NCI-H1048 (cell line): ENCODE results near the gene NOC2L.
"Not testable (repeated sequence)": the region's sequence is repeated elsewhere in the genome, so short reads cannot be mapped to it uniquely, and the experiment has no call there.

Source experiments
- DNase-seq: peaks from one replicate; lab custom pipeline; 2025; lab: John Stamatoyannopoulos, UW

The NOC2L gene

GRCh38 chr1:904310-904950 lies 54.6 kb downstream of the NOC2L start:
- DNase-seq = peak; percentile 65

- DNase-seq = no peak
Measured at GRCh38 chr1:903721-904271, 55.3 kb downstream of the NOC2L start.

GRCh38 chr1:903305-903704 lies 55.8 kb downstream of the NOC2L start:
- DNase-seq = no peak

GRCh38 chr1:902802-903201 lies 56.3 kb downstream of the NOC2L start:
- no peak for DNase-seq

GRCh38 chr1:901108-901859 lies 57.8 kb downstream of the NOC2L start:
- DNase-seq = no peak

- no peak for DNase-seq
Measured at GRCh38 chr1:899636-900317, 59.3 kb downstream of the NOC2L start.

GRCh38 chr1:897951-898350 lies 61.1 kb downstream of the NOC2L start:
- DNase-seq = not testable (repeated sequence)

GRCh38 chr1:897226-897625 lies 61.8 kb downstream of the NOC2L start:
- DNase-seq = no peak
